Adrenal gland (tissue), 12 donors: ENCODE data around the gene GNAO1. TPM values are rescaled to one million over a fixed set of nuclear protein-coding genes. Genes with fewer than 3 reads are reported as not detected.

Source experiments
- DNase-seq, 7 donors: peaks; one replicate each; pipeline ENCODE4 v3.0.0-alpha.2; 2019 to 2020
- H3K27ac ChIP-seq, 5 donors: fragments of 200-600 bp; sonication (generic) in 4 of 5; 1 replicate in 3 of 5; 2 replicates in 2 of 5; pipeline versions ENCODE4 v1.5.1 to v1.8.0; 2016 to 2020; ENCODE audit warnings: mild to moderate bottlenecking in 1 of 5
- H3K27me3 ChIP-seq: fragments of 200-600 bp; 2 replicates; pipeline ENCODE4 v1.8.0; 2021
- H3K36me3 ChIP-seq, 2 donors: fragments of 200-600 bp; replicated peaks in 1 of 2; 1 replicate in 1 of 2; 2 replicates in 1 of 2; pipeline versions ENCODE4 v1.5.1 to v1.8.0; 2018 to 2022
- H3K4me1 ChIP-seq, 2 donors: fragments of 200-600 bp; replicated peaks in 1 of 2; 1 replicate in 1 of 2; 2 replicates in 1 of 2; pipeline versions ENCODE4 v1.5.1 to v1.8.0; 2018 to 2021
- H3K4me3 ChIP-seq, 4 donors: fragments of 200-600 bp; sonication (generic) in 3 of 4; one replicate each; pipeline ENCODE4 v1.5.1; 2016 to 2018
- H3K9me3 ChIP-seq, 3 donors: fragments of 200-600 bp; sonication (generic) in 1 of 3; replicated peaks in 1 of 3; 1 replicate in 2 of 3; 2 replicates in 1 of 3; pipeline versions ENCODE4 v1.5.1 to v1.8.0; 2016 to 2021
- CTCF ChIP-seq, 6 experiments: fragments of 450-650 bp in 4 of 6; fragments of 200-600 bp in 2 of 6; sonication (generic) in 1 of 6; IDR thresholded peaks; 1 replicate in 5 of 6; 2 replicates in 1 of 6; pipeline versions ENCODE4 v1.5.1 to v1.8.0; 2016 to 2021; ENCODE audit warnings: antibody characterized with exemption in 6 of 6, mild to moderate bottlenecking in 2 of 6, moderate library complexity in 1 of 6
- POLR2A ChIP-seq, 2 donors: fragments of 450-650 bp; IDR thresholded peaks; one replicate each; pipeline ENCODE4 v1.6.1; 2017; ENCODE audit warnings: antibody characterized with exemption in 2 of 2, mild to moderate bottlenecking in 2 of 2, moderate library complexity in 1 of 2
- WGBS, 4 donors: extraction: QIAGEN DNeasy Blood & Tissue Kit in 2 of 4; methylation state at CpG; one replicate each; pipeline versions ENCODE4 v1.1.5 to v1.1.7; 2013 to 2017; 5-methylcytosine and 5-hydroxymethylcytosine counted together
- intact Hi-C, 2 donors: fragments of 100-400 bp; cut with DNase I; formaldehyde crosslinking; loops; one replicate each; pipeline versions ENCODE4 v1.14.1 to v1.15.0; 2022 to 2023
- polyA plus RNA-seq, 3 donors: library from polyadenylated mRNA; stranded (reverse); fragments of 200-250 nt in 2 of 3; fragments of 350-450 nt in 1 of 3; fragmentation: Illumina TruSeq in 1 of 3; extraction: RNeasy Lipid Tissue Mini Kit (QIAGEN cat#74804) in 1 of 3; gene quantifications; one replicate each; pipeline ENCODE4 v1.2.3, GENCODE V29; 2013 to 2014
- total RNA-seq, 9 donors: library from RNA; depleted of rRNA in 4 of 9; stranded (reverse); fragments of >200 nt in 4 of 9; fragments of 120-200 nt in 1 of 9; fragmentation: NEBNext Ultra II Directional in 1 of 9; extraction: Animal tissue kit (Norgen Biotek cat#: 25700) in 1 of 9; gene quantifications; one replicate each; pipeline versions ENCODE4 v1.1.0 to v1.2.4, GENCODE V29; 2013 to 2023
- donor health status: healthy with polysubstance abuse.
- donor health status: Bipolar disorder and iron deficiency.
- donor health status: DM: yes; HTN: yes; CAD: no.
- donor health status: DM: no; HTN: no; CAD: no.
- donor health status: DM: no; HTN: no; CAD: no.
- donor health status: DM: yes; HTN: yes; CAD: no.

Gene GNAO1
- total and polyA plus RNA-seq, 12 donors, result 1.8 to 36.6 (median 5.9) TPM

GRCh38 chr16:56202036-56202435, 10.7 kb downstream of the GNAO1 start:
- intact Hi-C loops, result no loop called here
- Histone ChIP-seq H3K36me3 (no peaks in the 10 kb centered on the region), H3K4me1 (no peaks in the 10 kb centered on the region), H3K27ac (no peak overlapping the region), H3K27me3 (no peaks in the 10 kb centered on the region), H3K9me3 (no peaks in the 10 kb centered on the region), H3K4me3 (no peak overlapping the region)
- no peak for DNase-seq
- no peak for TF ChIP-seq CTCF (IDR thresholded peaks at IDR 0.05)
- TF ChIP-seq POLR2A (IDR thresholded peaks at IDR 0.05), result no peak

- Histone ChIP-seq H3K27ac (no peak overlapping the region), H3K4me3 (no peak overlapping the region), H3K36me3 (no peaks in the 10 kb centered on the region), H3K9me3 (no peaks in the 10 kb centered on the region), H3K27me3 (no peaks in the 10 kb centered on the region), H3K4me1 (no peaks in the 10 kb centered on the region)
- peak in 1 of 7 donors; percentile 10 for DNase-seq
- TF ChIP-seq CTCF (IDR thresholded peaks at IDR 0.05) (peak in 1 of 6 experiments; percentile 16), POLR2A (IDR thresholded peaks at IDR 0.05) (no peak)
- intact Hi-C loops, result no loop called here
- WGBS, 4 donors, result 46 to 60% (median 52%) methylated on average over 1 of the region's 1 CpG
Observed at GRCh38 chr16:56203052-56203451, 11.8 kb downstream of the GNAO1 start.

GRCh38 chr16:56204816-56205215, 13.5 kb downstream of the GNAO1 start:
- Histone ChIP-seq H3K36me3 (no peaks in the 10 kb centered on the region), H3K4me3 (no peak overlapping the region), H3K4me1 (no peaks in the 10 kb centered on the region), H3K27ac (no peak overlapping the region), H3K27me3 (no peaks in the 10 kb centered on the region), H3K9me3 (no peaks in the 10 kb centered on the region)
- DNase-seq, result no peak
- intact Hi-C loops, result no loop called here
- WGBS, 4 donors, result 65 to 73% (median 70%) methylated on average over 4 of the region's 4 CpGs
- TF ChIP-seq CTCF (IDR thresholded peaks at IDR 0.05) (no peak), POLR2A (IDR thresholded peaks at IDR 0.05) (no peak)

- no peak for TF ChIP-seq CTCF (IDR thresholded peaks at IDR 0.05)
- no peak for TF ChIP-seq POLR2A (IDR thresholded peaks at IDR 0.05)
- intact Hi-C loops, result no loop called here
- DNase-seq, result no peak
- Histone ChIP-seq H3K4me3 (no peak overlapping the region), H3K27ac (no peak overlapping the region), H3K36me3 (no peaks in the 10 kb centered on the region), H3K27me3 (no peaks in the 10 kb centered on the region), H3K4me1 (no peaks in the 10 kb centered on the region), H3K9me3 (no peaks in the 10 kb centered on the region)
- WGBS, 4 donors, result 57 to 79% (median 65%) methylated on average over 1 of the region's 1 CpG
Observed at GRCh38 chr16:56206951-56207350, 15.7 kb downstream of the GNAO1 start.
